ENCODE results near the gene IL4R.

DNA sequence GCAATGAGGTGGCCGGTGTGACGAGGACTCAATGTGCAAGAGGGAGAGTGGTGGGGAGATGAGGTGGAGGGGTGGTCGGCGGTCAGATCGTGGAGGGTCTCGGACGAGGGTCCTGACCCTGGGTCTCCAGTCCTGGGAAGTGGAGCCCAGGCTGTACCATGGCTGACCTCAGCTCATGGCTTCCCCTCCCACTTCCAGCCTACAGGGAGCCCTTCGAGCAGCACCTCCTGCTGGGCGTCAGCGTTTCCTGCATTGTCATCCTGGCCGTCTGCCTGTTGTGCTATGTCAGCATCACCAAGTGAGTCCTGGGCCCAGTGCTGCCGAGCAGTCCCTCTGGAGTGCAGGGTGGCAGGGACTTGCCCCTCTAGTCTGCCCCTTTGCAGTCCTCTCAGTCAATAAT lies 41.8 kb downstream of the IL4R start:
- TF ChIP-seq, protein P1, sequence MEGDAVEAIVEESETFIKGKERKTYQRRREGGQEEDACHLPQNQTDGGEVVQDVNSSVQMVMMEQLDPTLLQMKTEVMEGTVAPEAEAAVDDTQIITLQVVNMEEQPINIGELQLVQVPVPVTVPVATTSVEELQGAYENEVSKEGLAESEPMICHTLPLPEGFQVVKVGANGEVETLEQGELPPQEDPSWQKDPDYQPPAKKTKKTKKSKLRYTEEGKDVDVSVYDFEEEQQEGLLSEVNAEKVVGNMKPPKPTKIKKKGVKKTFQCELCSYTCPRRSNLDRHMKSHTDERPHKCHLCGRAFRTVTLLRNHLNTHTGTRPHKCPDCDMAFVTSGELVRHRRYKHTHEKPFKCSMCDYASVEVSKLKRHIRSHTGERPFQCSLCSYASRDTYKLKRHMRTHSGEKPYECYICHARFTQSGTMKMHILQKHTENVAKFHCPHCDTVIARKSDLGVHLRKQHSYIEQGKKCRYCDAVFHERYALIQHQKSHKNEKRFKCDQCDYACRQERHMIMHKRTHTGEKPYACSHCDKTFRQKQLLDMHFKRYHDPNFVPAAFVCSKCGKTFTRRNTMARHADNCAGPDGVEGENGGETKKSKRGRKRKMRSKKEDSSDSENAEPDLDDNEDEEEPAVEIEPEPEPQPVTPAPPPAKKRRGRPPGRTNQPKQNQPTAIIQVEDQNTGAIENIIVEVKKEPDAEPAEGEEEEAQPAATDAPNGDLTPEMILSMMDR (IDR thresholded peaks at IDR 0.05) = peak in 2 of 3 experiments; percentile 30 to 31
- TF ChIP-seq POLR2A (IDR thresholded peaks at IDR 0.05) = no peak

Data from testis (tissue), 2 donors.